GM21825 (cell line): ENCODE data around the gene PRKD1.

Experiments
- ATAC-seq: cut with Tn5 transposase; IDR thresholded peaks from one replicate; pipeline ENCODE4 v1.9.1; 2021; ENCODE audit warnings: mild to moderate bottlenecking, moderate library complexity; ENCODE audit not compliant: unreplicated experiment

Gene PRKD1

DNA sequence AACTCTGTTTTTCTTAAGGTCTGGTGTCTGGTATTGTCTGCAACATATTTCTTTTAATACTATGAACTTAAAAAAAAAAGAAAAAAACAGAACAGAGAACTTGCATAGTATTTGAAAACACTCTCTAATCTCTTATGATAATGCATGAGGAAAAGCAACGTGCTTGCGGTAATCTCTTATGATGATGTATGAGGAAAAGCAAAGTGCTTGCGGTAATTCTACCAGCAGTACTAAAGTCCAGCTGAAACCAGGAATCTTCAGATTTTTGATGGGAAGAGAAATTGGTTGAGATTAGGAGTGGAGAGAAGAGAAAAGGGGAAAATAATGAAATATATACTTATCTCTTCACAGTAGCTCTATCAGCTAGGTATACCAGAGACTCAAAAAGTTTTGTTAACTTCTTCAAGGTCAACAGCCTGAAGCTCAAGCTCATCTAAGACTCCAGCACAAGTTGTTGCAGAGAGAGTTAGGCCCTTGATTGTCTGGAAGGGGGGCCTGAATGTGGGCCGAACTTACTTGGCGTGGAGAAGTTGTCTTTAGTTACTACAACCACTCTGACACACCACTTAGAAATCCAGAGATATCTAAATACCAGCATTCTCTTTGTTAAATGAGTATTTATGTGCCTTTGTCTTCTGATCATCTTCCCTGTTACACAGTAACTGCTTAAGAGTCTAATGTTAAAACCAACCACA is 240.4 kb downstream of the PRKD1 start:
- no peak for ATAC-seq

DNA sequence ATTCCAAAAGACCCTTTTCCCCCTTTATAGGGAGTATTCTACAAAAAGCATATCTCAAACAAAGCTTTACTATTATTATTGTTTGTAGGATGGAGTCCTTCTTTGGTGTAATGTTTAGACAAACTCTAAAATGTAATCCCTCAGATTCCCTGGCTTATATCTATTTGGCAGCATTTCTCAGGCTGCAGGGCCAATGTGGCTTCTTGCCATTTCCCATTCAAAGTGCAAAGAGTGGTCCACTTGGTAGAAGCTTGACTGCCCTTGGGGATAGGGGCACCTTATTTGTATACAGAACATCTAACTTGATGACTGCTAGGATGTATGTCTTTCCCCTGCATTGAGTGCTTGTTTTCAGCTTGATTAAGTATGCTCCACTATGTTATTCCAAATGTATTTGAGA is 242.7 kb downstream of the PRKD1 start:
- ATAC-seq: no peak

DNA sequence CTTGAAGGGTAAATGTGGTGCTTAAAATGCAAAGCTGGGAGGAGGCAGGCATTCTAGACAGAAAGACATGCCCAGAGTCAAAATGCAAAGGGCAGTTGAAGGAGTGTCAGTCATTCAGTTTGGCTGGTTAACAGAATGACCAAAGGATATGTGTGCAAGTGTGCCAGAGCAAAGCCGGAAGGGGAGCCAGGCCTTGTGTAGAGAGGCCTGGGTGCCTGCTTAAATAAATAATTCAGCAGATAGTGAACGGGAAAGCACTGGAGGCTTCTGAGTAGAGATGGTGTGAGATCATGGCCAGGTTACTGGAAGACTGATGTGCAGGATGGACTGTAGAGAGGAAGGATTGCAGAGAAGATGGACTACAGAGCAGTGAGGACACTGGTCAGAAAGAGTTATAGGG is 244.9 kb downstream of the PRKD1 start:
- ATAC-seq: no peak

DNA sequence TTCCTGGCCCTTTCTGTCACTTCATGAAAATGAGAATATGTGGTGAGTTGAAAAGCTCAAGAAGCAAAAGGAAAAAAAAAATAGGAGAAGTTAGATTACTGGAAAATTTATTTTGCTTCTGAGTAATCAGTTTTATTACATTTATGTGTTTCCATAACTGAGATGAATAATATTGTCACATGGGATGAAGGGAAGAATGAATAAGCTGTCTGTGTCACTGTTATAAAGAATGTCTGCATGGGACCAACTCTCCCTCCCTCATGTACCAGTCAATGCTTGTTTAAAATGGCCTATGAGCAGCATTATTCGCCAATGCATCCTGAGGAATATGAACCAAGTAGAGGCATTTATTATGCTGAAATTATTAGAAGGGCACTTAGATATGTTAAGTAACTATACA is 246.3 kb downstream of the PRKD1 start:
- ATAC-seq: no peak

DNA sequence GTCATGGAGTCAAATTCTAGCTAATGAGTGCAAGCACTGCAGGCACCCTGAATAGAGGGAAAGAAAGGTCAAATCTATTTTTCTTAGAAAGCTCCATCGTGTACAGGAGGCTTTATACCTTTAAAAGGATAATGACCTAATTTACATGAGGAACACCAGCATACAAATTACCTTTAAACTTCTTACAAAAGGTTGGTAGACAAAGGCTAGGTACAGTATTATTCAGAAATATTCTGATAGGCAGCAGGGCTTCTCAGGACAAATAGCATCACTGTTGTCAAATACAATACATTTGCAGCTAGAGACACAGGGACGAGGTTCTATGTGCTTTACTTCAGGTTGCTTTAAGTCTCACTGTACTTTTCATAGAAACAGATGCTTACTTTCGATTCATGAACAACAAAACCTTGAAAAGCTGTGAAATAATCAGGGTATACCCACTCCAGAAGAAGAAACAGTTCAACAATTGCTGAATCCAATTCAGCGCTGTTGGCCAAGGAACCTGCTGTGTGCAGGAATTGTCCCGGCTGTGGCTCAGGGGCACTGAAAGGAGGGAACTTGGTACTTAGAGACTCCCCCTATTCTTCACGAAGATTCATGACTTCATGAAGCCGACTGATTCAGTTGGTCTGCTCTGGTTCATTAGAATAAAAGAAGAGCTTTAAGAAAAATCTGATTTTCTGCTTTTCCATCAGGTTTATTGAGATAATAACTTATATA is 252.9 kb downstream of the PRKD1 start:
- ATAC-seq: no peak

DNA sequence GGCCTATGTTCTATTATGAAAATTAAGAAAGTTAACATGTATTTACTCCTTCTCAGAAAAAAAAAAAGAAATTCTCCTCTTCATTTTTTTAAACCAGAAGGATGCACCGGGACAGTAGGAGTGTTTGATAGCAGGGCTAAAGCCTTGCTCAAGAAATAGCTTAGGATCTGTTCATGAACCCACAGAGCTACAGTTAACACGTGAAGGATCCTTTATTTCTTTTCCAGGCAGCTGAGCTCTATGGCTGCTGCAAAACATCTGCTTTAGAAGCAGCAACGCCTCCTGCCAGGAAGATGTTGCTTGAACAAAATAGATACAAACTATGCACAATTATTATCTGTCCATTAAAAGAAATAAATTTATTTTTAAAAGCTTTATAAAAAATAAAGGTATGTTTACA is 254.8 kb downstream of the PRKD1 start:
- no peak for ATAC-seq

DNA sequence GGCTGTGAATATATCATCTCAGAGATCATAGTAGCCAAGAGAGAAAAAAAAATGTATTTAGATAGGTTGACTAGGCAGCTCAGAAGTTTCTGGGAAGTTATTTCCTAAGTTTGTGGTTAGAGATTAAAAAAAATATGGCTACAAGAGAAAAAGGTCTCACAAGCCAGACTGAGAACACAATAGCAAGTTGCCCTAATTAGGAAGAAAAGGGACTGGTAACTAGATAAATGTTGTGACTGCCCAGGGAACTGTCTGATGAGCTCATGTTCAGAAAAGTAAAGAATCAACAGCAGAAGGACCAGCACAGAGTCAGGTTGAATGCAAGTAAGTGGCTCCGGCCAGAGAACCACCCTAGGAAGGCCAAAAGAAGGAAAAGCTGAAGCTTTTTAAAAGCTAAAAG is 256.6 kb downstream of the PRKD1 start:
- no peak for ATAC-seq

DNA sequence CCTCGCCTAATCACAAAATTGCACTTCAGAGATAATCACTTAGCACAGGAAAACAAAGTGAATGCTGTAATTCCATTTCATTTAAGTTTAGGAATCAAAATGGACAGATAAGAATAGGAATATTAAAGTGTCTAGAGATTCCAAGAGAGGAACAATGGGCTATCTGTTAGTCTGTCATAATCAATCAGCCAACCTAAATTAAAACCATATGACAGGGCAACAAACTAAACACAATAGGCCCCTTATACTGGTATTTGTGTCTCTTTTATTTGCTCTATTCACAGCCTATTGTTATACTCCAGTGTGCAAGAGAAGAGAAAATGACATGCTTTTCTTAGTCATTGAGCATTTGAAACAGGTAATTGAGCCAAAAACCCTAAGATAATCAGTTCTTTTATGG is 259.4 kb downstream of the PRKD1 start:
- ATAC-seq: no peak

DNA sequence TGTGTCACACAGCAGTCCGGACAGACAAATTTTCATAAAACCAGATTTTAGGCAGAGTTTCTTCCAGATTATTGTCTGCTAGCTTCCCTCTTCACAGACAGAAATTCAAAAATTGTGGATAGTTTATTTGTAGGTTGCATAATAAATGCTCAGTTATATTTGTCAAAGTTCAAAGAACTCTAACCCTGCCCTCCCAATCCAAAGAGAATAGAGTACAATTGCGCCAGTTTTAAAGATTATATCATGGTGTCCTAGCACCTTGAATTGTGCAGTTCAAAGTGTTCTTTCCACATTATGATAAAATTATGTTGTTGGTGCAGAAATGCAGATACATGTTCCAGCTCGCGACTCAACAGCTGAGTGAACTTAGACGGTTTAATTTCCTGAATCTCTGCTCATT is 263.1 kb downstream of the PRKD1 start:
- no peak for ATAC-seq

DNA sequence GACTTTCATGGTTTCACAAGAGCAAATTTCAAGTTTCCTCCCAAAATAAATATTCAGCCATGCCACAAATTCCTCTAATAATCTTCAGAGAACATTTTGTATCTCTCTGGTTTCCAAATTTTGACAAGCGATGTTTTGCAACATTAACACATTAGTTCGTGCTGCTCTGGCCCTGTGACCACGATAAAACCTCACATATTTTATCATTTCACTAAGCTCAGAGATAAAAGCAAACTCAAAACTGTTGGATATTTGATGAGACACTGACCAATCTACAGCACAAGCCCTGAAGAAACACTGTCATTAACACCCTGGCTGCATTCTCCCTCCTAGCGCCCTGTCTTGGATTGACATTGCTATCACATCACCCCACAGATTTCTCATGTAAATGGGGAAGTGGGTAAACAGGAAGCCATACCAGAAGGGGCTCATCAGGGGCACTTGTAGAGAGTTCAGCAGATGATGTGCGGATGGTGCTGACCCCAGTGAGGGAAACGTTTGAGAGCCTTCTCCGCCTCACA is 264.3 kb downstream of the PRKD1 start:
- ATAC-seq: no peak

DNA sequence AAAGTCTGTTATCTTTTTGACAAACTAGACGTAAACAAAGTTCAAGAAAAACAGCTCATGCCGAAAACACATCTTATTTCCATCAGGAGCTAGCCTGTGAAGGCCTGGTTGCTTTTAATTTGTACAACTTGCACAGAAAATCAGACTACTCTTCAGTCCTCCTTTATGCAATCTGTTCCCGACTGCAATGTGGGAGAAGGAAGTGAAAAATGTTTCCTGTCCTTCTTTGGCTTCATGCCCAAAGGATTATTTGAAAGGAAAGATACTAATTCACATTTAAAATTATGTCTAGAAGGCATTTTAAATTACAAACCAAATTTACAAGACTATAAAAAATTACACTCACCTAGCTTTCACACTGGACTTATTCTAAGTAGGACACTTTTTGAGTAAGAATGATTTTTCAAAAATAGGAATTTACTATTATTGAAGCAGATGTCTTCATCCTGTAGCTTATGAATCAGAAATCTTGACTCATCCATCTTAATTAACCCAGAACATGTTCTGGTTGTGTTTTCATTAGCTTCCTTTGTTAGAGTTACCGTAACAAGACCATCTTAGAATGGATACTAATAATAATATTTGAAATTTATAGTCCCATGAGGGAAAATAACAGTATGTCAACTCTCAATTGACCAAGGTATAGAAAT is 272.6 kb downstream of the PRKD1 start:
- no peak for ATAC-seq

DNA sequence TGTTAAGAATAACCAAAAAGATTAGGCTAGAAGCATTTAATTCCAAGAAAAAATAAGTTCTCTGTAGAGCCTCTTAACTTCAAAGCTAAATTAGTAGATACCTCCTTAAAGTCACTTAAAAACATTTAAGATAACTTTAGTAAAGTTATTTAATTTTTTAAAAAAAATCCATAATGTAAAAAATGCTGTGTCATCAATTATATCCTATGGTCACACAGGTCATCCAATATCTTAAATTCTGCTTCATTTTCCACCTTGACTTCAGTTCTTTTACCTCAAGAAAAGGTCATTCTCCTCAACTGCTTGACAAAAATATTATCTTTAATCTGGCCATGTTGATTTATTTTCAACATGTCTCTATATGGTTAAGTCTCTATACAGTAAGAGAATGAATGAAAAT is 274.3 kb downstream of the PRKD1 start:
- ATAC-seq: no peak

DNA sequence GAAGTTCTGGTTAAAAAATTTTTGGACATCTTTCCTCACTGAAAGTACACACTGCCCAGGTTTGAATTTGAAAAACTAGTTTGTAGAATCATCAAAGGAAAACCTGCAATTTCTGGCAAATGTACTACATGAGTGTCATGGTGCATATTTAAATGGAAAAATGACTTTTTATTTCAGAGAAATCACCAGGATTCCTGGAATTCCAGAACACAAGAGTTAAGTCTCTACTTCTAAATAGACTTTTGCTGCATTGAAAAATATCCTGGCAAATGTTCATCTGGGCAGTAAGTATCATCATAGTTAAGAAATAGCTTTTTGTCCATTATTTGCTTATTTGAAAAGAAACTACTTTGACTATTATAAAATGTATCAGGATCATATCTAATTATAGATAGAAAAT is 275.1 kb downstream of the PRKD1 start:
- ATAC-seq: no peak

DNA sequence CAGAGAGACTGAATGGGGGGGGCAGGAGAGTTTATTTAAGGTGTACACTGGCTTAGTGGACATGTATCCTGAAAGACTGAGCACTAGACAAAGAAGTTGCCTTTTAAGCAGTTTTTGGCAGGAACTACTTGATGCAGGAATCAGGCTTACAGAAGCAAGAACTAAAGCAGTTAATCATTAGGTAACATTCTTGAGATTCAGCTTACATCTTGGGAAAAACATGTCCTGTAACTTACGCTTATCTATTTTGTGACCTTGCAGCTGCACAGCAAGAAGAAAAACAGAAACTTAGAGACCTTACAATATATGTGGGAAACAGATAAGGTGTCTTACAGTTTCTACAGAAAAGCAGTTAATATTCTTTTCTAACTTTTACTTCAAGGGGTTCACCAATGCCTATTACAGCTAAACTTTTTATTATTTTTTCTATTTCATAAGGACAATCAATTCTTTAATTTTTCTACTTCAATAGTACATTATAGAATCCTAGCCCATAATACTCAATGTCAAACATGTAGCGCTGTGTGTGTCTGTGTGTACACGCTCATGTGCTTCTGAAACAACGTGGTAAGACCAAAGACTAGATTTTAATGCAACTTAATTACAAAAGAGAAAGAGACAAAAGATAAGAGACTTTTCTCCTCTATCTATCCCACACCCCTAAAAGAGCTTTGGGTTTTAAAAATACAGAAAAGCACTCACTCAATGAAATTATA is 276.9 kb downstream of the PRKD1 start:
- no peak for ATAC-seq

DNA sequence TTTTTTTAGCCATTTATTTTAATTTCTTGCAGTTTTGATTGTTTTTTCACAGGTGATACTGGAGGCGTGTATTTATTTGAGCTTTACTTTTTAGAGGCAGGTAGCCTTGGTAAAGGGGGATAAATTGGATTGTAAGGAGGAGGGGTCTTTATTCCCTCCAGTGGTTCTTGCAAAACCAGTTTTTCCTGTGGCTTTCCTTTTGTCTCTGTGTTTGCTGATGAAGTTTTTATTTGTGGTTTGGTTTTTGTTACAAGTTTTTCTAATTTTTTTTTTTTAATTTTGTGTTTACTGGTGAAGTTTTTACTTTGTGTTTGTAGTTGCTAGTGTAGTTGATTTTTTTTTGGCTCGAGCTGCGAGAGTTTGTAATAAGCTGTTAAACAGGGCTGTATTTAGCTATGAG is 278.5 kb downstream of the PRKD1 start:
- ATAC-seq: no peak

DNA sequence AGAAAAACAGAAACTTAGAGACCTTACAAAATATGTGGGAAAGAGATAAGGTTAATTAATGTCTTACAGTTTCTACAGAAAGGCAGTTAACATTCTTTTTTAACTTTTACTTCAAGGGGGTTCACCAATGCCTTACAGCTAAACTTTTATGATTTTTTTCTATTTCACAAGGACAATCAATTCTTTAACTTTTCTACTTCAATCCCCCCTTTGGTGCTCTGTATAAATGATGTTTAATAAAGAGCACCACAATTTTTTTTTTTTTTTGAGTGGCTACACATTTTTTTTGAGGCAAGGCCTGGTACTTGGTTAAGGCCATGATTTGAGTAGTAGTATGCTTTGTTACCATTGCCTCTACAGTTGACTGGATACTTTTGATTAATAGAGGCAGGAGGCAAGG is 279.6 kb downstream of the PRKD1 start:
- ATAC-seq: no peak

DNA sequence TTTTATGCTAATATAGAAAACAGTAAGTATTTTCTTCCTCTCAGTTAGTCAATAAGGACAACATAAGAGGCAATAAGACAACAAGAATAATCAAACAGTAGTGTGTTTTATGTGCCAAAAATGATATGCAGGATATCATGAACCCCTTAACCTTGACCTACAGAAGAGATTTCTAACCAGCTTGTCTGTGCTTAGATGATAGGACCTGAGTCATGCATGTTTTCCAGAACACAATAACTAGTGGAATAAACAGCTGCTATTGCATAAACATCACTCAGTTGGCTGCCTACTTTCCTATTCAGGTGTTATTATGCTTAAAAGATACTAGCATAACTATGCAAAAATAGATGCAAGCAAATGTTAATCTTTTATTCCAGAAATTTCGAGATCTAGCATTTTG is 282.5 kb downstream of the PRKD1 start:
- ATAC-seq: no peak

DNA sequence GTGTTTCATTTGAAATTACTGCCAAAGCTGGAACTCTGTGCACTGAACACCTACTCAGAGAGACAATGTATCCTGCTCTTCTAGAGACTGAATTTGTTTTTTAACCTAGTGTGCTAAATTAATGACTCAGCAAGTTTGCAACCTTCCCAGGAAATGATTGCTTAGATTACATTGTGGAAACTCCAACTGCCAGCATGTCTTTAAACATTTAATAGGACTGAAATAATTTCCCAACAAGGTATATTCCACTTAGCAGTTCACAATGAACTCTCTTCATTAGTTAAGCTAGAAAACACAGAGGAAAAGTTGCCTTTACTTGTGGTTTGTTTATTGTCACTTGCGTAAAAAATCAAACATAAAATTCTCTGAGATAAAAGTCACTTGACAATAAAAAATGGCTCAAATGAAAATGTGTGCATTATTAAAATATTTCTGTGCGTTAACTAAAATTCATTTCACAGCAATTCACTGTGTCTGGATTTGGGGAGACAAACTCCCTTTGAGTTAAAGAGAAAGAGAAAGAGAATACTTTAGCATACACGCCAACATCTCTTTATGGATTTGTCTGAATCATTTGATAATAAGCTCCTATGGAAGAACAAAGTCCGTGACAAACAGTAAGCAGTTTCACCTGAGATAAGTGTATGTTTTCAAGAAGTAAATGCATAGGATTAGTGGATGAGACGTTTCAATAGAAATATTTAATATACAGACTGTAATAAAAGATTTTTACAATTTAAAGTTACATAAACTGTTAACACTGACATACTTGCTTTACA is 284.0 kb downstream of the PRKD1 start:
- no peak for ATAC-seq

DNA sequence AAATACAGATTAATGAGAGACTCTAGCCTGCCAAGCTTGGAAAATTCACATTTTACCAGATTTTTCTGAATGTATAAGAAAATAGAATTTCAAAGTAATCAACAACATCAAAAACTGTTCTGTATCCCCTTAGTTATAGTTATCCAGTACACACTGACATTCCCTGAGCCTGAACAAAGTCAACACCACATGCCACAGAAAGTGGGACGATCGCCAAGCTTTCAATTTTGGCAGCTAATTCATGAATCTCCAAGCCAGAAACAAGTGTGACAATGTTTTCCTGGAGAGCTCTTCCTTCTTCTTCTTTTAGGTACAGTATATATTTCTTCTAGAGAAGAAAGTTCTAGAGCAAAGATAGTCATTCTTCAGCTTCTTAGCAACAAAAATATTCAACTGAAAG is 290.2 kb downstream of the PRKD1 start:
- no peak for ATAC-seq

DNA sequence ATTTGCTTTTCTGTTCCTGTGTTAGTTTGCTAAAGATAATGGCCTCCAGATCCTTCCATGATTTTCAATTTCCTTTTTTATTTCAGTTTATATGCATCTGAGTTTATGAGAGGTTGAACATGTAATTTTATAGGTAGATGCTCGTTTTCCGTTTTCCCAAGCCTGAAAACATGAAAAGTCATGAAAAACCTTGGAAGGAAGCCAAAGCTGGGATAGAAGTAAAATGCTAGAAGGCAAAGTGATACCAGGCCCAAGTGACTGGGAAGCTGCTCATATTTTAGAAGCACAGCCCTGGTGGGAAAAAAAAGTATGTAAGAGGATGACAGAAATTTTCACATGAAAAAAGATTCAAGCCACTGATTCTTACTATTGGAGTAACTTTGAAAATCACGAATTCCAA is 290.8 kb downstream of the PRKD1 start:
- ATAC-seq: no peak
